Esophagus (tissue), 2 donors: ENCODE measurements around the gene SPON1. TPM values are rescaled to one million over a fixed set of nuclear protein-coding genes. Genes with fewer than 3 reads are reported as not detected.

Experiments used
- H3K27ac ChIP-seq, 2 donors: one replicate each; pipeline ENCODE4 v1.5.1; 2013; ENCODE audit warnings: low read depth in 2 of 2, mild to moderate bottlenecking in 2 of 2, inconsistent platforms in 1 of 2, low read length in 1 of 2, moderate library complexity in 1 of 2
- H3K27me3 ChIP-seq, 2 donors: one replicate each; pipeline ENCODE4 v1.6.1; 2013; ENCODE audit warnings: low read length in 2 of 2, control low read depth in 1 of 2, mild to moderate bottlenecking in 1 of 2; ENCODE audit not compliant: insufficient read depth in 2 of 2, control insufficient read depth in 1 of 2
- H3K36me3 ChIP-seq, 2 donors: one replicate each; pipeline ENCODE4 v1.6.1; 2013; ENCODE audit warnings: low read length in 1 of 2; ENCODE audit not compliant: control insufficient read depth in 2 of 2, insufficient read depth in 2 of 2
- H3K4me1 ChIP-seq, 2 donors: one replicate each; pipeline ENCODE4 v1.6.1; 2013; ENCODE audit warnings: low read length in 1 of 2; ENCODE audit not compliant: control insufficient read depth in 2 of 2, insufficient read depth in 2 of 2
- H3K4me3 ChIP-seq, 2 donors: one replicate each; pipeline ENCODE4 v1.5.1; 2013; ENCODE audit warnings: low read length in 2 of 2, mild to moderate bottlenecking in 2 of 2, low read depth in 1 of 2, moderate library complexity in 1 of 2
- H3K9me3 ChIP-seq, 2 donors: one replicate each; pipeline ENCODE4 v1.6.1; 2013; ENCODE audit warnings: mild to moderate bottlenecking in 2 of 2, low read depth in 1 of 2, low read length in 1 of 2, moderate library complexity in 1 of 2; ENCODE audit not compliant: control insufficient read depth in 2 of 2, insufficient read depth in 1 of 2
- WGBS, 2 donors: extraction: QIAGEN DNeasy Blood & Tissue Kit; methylation state at CpG; one replicate each; pipeline ENCODE4 v1.1.7; 2013; 5-methylcytosine and 5-hydroxymethylcytosine counted together
- polyA plus RNA-seq, 2 donors: library from polyadenylated mRNA; stranded (reverse); fragments of 200-250 nt; gene quantifications; one replicate each; pipeline ENCODE4 v1.2.3, GENCODE V29; 2013
- donor health status: healthy with polysubstance abuse.
- donor health status: Bipolar disorder and iron deficiency.

The SPON1 gene
- polyA plus RNA-seq, 2 donors, result 0.75 to 3.0 TPM

DNA sequence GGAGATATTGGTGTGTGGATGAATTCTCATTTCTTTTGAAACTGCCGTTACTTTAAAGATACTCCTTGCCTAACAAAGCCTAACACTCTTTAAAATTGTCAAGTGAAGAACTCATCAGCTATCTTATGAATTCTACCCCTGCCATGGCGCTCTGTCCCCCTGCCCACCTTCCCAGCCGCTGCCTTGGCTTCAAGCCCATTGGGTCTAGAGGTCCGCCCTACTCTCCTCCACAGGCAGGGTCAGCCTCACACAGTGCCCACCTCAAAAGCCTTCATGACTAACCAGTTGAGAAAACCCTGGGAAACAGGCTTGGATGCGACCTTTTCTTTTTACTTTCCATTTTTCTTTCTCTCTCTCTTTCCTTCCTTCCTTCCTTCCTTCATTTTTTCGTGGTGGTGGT, 267.9 kb downstream of the SPON1 start:
- no peaks in the 10 kb centered on the region for H3K27me3 ChIP-seq
- H3K4me1 ChIP-seq, result no peaks in the 10 kb centered on the region
- WGBS, 2 donors, result 72 to 80% methylated on average over 6 of the region's 6 CpGs
- H3K4me3 ChIP-seq, result no peak overlapping the region
- H3K9me3 ChIP-seq, result no peaks in the 10 kb centered on the region
- H3K36me3 ChIP-seq, result no peaks in the 10 kb centered on the region
- H3K27ac ChIP-seq, result no peak overlapping the region

DNA sequence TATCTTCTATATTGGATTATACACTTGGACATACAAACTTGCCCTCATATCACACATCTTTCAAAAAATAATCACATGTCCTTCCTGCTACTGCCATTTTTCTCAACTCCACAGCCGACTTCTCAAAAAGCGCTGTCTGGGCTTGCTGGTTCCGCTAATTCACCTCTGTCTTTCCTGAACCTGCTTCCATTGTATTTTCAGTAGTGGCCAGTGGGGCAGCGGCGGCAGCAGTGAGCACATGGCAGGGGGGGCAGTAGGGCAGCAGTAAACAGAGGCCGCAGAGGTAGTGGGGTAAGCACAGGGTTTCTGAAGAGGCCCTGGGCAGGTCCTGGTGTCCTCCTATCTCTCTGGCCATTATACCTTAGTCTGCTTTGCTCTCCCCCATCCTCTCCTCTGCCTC, 270.1 kb downstream of the SPON1 start:
- H3K27ac ChIP-seq, result no peak overlapping the region
- WGBS, 2 donors, result 64 to 67% methylated on average over 6 of the region's 6 CpGs
- no peaks in the 10 kb centered on the region for H3K36me3 ChIP-seq
- no peaks in the 10 kb centered on the region for H3K9me3 ChIP-seq
- no peaks in the 10 kb centered on the region for H3K27me3 ChIP-seq
- H3K4me3 ChIP-seq, result no peak overlapping the region
- H3K4me1 ChIP-seq, result no peaks in the 10 kb centered on the region

DNA sequence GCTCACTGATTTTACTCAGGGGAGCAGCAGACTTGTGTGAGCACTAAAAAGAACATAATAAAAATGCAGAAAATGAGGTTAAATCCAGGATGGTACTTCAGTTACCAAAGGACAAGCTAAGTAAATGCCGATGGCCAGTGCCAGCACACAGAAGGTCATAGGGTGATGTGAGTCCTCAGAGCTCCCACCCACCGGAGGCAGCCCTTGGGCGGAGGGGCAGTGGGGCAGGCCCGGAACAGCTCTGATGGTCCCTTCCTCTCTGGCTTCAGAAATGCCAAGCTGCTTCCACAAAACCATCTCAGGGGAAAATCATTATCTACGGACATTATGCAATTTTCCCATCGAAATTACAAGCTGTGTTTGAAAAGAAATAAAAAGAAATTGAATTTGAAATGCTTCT, 271.9 kb downstream of the SPON1 start:
- WGBS, 2 donors, result 64 to 86% methylated on average over 6 of the region's 6 CpGs
- Histone ChIP-seq H3K27me3 (no peaks in the 10 kb centered on the region), H3K4me1 (no peaks in the 10 kb centered on the region), H3K36me3 (no peaks in the 10 kb centered on the region), H3K9me3 (no peaks in the 10 kb centered on the region), H3K27ac (no peak overlapping the region), H3K4me3 (no peak overlapping the region)

DNA sequence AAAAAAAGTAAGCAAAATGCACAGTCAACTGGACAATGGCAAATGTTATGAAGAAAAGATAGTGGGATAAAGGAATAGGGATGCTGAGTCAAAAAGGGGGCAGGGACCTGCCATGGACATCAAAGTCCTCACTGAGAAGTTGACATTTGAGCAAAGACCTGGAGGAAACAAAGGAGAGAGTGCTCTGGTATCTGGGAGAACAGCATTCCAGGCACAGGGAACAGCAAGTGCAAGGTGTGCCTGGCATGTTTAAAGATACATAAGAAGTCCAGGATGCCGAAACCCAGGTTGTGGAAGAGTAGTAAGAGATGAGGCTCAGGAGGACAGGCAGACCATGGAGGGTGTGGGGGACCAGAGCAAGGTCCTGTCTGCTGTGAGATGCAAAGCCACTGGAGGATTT, 273.2 kb downstream of the SPON1 start:
- 77 to 79% methylated on average over 1 of the region's 1 CpG for WGBS, 2 donors
- H3K9me3 ChIP-seq, result no peaks in the 10 kb centered on the region
- no peak overlapping the region for H3K27ac ChIP-seq
- H3K4me3 ChIP-seq, result no peak overlapping the region
- H3K4me1 ChIP-seq, result no peaks in the 10 kb centered on the region
- no peaks in the 10 kb centered on the region for H3K36me3 ChIP-seq
- no peaks in the 10 kb centered on the region for H3K27me3 ChIP-seq

DNA sequence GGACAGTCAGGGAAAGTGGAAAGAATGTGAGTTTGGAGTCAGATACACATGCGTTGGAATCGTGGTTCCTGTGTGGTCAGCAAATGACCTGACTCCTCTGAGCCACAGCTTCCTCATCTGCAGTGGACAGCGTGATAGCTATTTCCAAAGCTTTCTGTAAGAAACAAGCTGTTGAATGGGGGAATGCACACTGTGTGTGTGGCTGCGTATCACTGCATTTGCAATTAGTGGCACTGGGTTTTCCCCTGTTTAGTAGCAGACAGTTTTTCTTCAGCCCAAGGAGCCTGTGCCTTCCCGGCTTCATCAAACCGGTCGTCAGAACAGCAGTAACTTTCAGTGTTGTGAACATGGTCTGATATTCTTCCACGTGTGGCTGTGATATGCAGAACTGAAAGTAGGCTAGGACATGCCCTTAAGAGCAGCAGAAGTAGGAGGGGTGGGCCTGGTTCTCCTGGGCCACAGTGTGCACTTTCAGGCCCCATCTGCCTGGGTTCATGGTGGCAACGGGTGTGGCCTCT, 275.0 kb downstream of the SPON1 start:
- no peaks in the 10 kb centered on the region for H3K4me1 ChIP-seq
- no peaks in the 10 kb centered on the region for H3K27me3 ChIP-seq
- no peak overlapping the region for H3K27ac ChIP-seq
- WGBS, 2 donors, result 59 to 72% methylated on average over 9 of the region's 9 CpGs
- no peaks in the 10 kb centered on the region for H3K36me3 ChIP-seq
- H3K9me3 ChIP-seq, result no peaks in the 10 kb centered on the region
- no peak overlapping the region for H3K4me3 ChIP-seq

DNA sequence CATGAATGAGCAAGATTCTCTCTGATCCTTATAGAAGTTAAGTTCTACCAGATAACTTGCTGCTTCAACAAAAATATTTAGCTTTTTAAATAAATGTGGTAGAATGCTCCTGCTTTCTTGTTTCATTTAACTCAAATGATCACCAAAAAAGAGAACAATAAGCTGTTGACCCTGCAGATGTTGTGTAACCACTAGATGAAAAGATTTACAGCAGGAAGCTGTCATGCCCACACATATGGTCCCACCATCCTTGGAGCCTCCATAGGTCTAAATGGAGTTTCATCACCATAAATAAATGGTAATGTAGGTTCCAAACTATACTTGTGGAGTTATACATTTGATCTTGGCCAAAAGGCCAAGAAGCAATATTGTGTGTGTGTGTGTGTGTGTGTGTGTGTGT, 277.7 kb downstream of the SPON1 start:
- Histone ChIP-seq H3K4me3 (no peak overlapping the region), H3K9me3 (no peaks in the 10 kb centered on the region), H3K36me3 (no peaks in the 10 kb centered on the region), H3K27me3 (no peaks in the 10 kb centered on the region), H3K4me1 (no peaks in the 10 kb centered on the region), H3K27ac (no peak overlapping the region)

DNA sequence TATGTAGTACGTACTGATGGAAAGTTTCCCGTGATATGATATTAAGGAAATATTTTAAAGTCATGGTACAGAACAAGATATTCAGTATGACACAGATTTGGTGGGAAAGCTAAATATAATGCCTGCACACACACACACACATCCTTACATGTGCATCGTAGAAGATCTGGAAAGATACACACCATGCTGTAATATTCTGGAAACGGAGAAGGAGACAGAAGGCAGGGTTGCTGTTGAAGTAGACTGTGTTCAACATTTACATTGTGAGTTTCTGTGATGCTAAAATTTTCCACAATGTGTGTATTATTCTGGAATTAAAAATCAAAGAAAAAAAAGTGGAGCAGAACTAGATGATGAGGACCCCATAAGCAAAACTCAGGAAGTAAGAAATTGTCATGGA, 278.4 kb downstream of the SPON1 start:
- Histone ChIP-seq H3K4me1 (no peaks in the 10 kb centered on the region), H3K9me3 (no peaks in the 10 kb centered on the region), H3K4me3 (no peak overlapping the region), H3K36me3 (no peaks in the 10 kb centered on the region), H3K27me3 (no peaks in the 10 kb centered on the region), H3K27ac (no peak overlapping the region)
- 90% methylated on average over 4 of the region's 4 CpGs for WGBS, 2 donors

DNA sequence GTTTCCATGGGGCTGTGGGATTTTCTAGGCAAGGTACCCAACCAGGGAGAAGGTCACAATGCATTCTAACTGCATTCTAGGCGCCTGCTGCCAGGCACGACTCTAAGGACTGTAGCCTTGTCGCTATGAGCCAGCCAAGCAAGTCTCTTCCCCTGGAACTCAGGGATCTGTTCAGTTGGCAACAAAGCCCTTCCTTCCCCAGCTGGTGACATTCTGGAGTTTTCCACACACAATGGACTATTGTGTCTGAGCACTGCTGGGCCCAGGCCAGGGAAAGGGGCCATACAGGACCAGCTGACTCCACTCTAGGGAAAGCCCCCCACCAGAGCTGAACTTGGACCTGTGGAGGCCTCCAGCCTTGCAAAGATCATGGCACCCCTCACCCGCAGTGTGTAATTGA, 279.7 kb downstream of the SPON1 start:
- no peaks in the 10 kb centered on the region for H3K9me3 ChIP-seq
- H3K4me1 ChIP-seq, result no peaks in the 10 kb centered on the region
- no peak overlapping the region for H3K4me3 ChIP-seq
- no peak overlapping the region for H3K27ac ChIP-seq
- WGBS, 2 donors, result 62 to 67% methylated on average over 4 of the region's 4 CpGs
- no peaks in the 10 kb centered on the region for H3K27me3 ChIP-seq
- H3K36me3 ChIP-seq, result no peaks in the 10 kb centered on the region

DNA sequence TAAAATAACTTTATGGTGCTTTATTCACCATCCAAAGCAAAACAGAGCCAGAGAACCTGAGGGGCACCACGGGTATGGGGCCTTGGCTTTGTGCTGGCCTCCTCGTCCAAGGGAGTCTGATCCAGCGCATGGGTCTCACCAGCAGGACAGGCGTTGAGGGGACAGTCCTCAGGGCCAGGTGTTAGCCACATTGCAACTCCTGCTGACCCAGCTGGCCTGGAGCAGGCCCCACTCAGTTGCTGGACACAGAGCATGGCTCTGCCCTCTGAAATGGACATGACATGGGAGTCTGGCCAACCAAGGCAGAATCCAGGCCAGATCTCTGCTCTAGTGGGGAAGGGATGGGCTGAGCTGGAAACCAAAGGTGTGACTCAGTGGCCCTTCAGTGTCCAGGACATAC, 280.2 kb downstream of the SPON1 start:
- Histone ChIP-seq H3K27ac (no peak overlapping the region), H3K4me3 (no peak overlapping the region), H3K27me3 (no peaks in the 10 kb centered on the region), H3K4me1 (no peaks in the 10 kb centered on the region), H3K9me3 (no peaks in the 10 kb centered on the region), H3K36me3 (no peaks in the 10 kb centered on the region)
- WGBS, 2 donors, result 94 to 95% methylated on average over 4 of the region's 4 CpGs

DNA sequence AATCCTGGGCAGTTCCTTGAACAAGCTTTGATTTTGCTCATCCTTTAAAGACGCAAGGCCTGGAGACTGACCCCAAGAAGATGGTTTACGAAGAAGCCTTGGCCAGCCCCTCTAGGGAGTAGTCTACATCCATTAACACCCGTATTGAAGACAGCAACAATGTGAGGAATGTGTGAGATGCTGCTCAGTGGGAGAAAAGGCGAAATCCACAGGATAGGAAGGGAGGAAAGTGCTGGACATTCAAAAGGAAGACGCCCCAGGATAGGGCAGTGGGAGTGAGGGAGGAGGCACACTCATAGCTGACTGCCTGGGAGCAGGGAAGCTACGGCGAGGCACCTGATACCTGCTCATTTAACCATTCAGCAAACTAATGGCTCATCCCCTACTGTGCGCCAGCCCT, 282.4 kb downstream of the SPON1 start:
- H3K27me3 ChIP-seq, result no peaks in the 10 kb centered on the region
- H3K4me1 ChIP-seq, result no peaks in the 10 kb centered on the region
- H3K9me3 ChIP-seq, result no peaks in the 10 kb centered on the region
- no peak overlapping the region for H3K27ac ChIP-seq
- H3K4me3 ChIP-seq, result no peak overlapping the region
- 87 to 89% methylated on average over 6 to 8 of the region's 8 CpGs for WGBS, 2 donors
- H3K36me3 ChIP-seq, result no peaks in the 10 kb centered on the region
